AG10803 (cell line): ENCODE results near the gene S100A2.
"Not testable (repeated sequence)": the region's sequence is repeated elsewhere in the genome, so short reads cannot be mapped to it uniquely, and the experiment has no call there.

Experiments used
- DNase-seq: peaks from one replicate; pipeline ENCODE4 v3.0.0; 2010; ENCODE audit warnings: low read depth
- H3K4me3 ChIP-seq: 2 replicates; pipeline ENCODE4 v1.5.1; 2011; ENCODE audit warnings: mild to moderate bottlenecking, low read length, control low read depth
- CTCF ChIP-seq: conservative IDR thresholded peaks from 2 replicates; pipeline ENCODE4 v1.5.1; 2011; ENCODE audit warnings: mild to moderate bottlenecking, low read length, control low read depth, inconsistent platforms

The S100A2 gene

DNA sequence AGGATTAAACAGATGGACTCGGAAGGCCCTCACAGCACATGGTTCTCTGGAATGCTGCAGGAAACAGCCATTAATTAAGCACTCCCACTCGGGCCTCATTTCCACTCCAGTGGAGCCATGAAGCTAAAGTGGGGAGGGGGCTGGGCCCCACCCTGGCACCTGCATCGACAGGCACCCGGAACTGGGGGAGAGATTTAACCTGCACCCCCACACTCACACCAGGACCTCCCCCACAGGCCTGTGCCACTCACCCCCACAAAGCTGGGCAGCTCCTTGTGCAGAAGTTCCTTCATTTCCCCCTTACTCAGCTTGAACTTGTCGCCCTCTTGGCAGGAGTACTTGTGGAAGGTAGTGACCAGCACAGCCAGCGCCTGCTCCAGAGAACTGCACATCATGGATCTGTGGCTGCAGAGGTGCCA lies 2.2 kb downstream of the S100A2 start:
- TF ChIP-seq CTCF = no peak
- DNase-seq = no peak
- H3K4me3 ChIP-seq = no peak overlapping the region

DNA sequence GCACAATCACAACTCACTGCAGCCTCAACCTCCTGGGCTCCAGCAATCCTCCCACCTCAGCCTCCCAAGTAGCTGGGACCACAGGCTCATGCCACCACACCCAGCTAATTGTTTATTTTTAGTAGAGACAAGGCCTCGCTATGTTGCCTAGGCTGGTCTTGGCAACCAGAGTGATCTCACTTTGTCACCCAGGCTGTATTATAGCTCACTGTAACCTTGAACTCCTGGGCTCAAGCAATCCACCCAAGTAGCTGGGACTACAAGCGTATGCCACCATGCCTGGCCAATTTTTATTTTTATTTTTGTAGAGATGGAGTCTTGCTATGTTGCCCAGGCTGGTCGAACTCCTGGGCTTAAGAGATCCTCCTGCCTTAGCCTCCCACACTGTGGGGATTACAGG lies 3.6 kb downstream of the S100A2 start:
- DNase-seq, H3K4me3 ChIP-seq: not testable (repeated sequence)

GRCh38 chr1:153561466-153561985 lies 4.1 kb downstream of the S100A2 start:
- no peak overlapping the region for H3K4me3 ChIP-seq
- no peak for TF ChIP-seq CTCF
- DNase-seq = no peak

DNA sequence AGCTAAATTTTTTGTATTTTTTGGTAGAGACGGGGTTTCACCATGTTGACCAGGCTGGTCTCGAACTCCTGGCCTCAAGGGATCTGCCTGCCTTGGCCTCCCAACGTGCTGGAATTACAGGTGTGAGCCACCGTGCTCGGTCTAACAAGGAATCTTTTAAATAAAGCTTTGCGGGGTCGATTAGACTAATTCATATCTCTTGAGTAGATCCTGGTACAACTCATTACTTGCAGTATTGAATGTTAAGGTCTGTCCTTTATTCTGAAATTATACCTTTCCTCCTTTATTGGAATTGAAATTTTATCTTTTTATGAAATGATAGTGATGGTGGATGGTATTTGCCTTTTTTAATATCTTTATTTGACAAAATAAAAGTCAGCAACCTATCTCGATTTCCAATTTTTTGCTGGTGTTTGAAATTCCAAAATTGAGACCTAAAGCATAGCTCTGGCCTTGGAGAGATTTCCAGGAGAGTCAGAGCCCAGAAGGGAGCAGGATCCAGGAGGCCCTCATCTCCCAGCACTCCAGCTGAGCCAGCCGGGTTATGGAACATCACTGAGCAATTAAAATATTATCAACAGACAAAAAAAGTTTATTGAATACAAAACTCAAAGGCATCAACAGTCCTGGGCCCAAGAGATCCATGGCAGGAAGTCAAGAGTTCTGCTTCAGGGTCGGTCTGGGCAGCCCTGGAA lies 4.7 kb downstream of the S100A2 start:
- no peak overlapping the region for H3K4me3 ChIP-seq
- no peak for TF ChIP-seq CTCF
- no peak for DNase-seq

DNA sequence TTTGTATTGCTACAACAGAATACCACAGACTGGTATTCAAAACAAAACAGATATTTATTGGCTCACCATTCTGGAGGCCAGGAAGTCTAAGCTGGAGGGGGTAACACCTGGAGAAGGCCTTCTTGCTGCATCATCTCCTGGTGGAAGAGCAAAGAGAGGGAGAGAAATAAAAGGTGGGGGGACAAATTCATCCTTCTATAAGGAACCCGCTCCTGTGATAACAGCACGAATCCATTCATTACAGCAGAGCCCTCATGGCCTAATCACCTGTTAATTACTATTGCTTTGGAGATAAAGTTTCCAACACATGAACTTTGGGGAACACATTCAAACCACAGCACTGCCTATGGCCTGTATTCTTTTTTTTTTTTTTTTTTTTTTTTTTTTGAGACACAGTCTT lies 5.4 kb downstream of the S100A2 start:
- H3K4me3 ChIP-seq = no peak overlapping the region
- TF ChIP-seq CTCF = no peak
- DNase-seq = no peak

- no peak for TF ChIP-seq CTCF
- no peak overlapping the region for H3K4me3 ChIP-seq
- DNase-seq = no peak
These were observed 7.8 kb downstream of the S100A2 start for GRCh38 chr1:153557877-153558276.

DNA sequence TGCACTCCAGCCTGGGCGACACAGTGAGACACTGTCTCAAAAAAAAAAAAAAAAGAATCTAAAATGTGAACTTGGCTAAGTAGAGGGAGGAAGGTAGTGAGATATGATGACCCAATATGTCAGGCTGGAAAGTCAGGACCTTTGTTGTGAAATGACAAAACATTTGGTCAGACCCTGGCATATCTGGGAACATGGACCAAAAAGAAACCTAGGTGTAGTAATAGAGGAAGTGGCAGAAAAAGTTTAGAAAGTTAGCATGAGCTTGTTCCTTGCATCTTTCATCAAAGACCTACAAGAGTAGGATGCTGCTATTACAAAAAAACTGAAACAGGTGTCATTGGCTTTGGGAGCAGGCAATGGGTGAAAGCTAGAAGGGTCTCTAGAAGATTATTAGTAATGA lies 9.3 kb downstream of the S100A2 start:
- H3K4me3 ChIP-seq = no peak overlapping the region
- TF ChIP-seq CTCF = no peak
- DNase-seq = no peak
